Measurements from ENCODE around the gene ZC3HAV1. TPM values are rescaled to one million over a fixed set of nuclear protein-coding genes. Genes with fewer than 3 reads are reported as not detected.
A peak's percentile ranks its signal among the peaks of the same experiment; 100 is the strongest.
"Not testable (repeated sequence)": the region's sequence is repeated elsewhere in the genome, so short reads cannot be mapped to it uniquely, and the experiment has no call there.

ZC3HAV1 gene
- total and polyA plus RNA-seq, 8 donors, result 3.6 to 18.5 (median 10.1) TPM

DNA sequence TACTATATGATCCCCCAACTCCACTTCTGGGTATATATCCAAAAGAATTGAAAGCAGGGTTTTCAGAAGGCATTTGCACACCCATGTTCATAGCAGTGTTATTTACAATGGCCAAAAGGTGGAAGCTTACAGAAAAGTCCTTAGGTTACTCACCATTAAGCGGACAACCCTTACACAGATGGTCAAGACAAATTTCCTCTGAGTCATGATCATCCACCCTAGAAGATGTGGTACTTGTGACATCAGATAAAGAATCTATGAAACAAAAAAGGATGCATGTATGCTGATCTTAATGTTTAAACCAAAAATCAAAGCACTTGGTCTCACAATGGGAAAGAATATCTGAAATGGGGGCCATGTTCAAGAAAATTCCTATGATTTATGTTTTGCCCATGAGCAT, 31.1 kb downstream of the ZC3HAV1 start:
- intact Hi-C loops (cut with DNase I), result loop anchor here in 1 of 3 donors (10.0 kb wide), 1 partner anchor 194 kb away; no protein-coding TSS in a partner anchor
- ATAC-seq (no peak), DNase-seq (no peak), FAIRE-seq (no peak)
- Histone ChIP-seq H3K9me3 (no peaks in the 10 kb centered on the region), H3K27ac (no peak overlapping the region), H3K4me1 (no peaks in the 10 kb centered on the region), H3K4me3 (no peak overlapping the region), H3K27me3 (no peaks in the 10 kb centered on the region), H3K36me3 (peaks cover 0 to 22% (median 8%) of the 10 kb centered on the region in 3 donors)
- 97 to 98% methylated on average over 1 of the region's 1 CpG for WGBS, 2 donors
- TF ChIP-seq CTCF (IDR thresholded peaks at IDR 0.05), result no peak

GRCh38 chr7:139077706-139078105, 31.8 kb downstream of the ZC3HAV1 start:
- H3K9me3 ChIP-seq, H3K27ac ChIP-seq, H3K27me3 ChIP-seq, DNase-seq, H3K4me1 ChIP-seq, H3K4me3 ChIP-seq, FAIRE-seq, ATAC-seq: not testable (repeated sequence)
- WGBS, 2 donors, result 87 to 88% methylated on average over 5 of the region's 5 CpGs
- peaks cover 0 to 20% (median 8%) of the 10 kb centered on the region in 3 donors for H3K36me3 ChIP-seq
- intact Hi-C loops (cut with DNase I), result loop anchor here in 1 of 3 donors (10.0 kb wide), 1 partner anchor 193 kb away; no protein-coding TSS in a partner anchor

DNA sequence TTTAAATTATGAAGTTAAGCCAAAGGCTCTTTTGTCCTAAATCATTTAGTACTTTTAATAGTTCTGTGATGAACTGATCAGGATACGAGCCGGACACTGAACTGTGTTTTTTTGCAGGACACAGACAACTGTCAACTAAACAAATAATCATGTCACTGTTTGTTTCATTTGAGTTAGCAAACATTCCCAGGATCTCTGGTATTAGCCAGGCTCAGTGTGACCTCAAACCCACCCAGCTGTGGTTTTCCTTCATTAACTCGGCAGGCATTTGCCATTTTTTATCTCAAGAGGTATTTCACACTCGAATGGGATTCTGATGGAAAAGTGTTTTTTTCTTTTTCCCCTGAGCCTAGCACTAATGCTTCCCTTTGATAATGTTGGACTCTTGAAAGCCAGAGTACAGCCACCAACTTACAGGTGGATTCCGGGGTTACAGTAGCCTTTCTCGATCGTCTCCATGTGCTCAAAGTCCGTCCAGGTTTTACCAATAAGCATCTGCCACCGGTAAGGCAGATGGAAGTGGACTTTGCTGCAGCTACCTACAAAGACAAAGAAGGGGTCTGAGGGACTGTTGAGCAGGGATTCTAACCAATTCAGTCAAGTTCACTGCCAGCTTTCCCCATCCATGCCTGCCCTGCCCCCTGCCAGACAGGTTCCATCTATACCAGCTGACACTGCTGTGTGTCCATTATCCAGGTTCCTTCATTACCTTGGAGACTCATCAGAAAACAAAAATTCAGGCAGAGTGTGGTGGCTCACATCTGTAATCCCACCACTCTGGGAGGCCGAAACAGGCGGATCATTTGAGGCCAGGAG, 33.4 kb downstream of the ZC3HAV1 start:
- TF ChIP-seq CTCF (IDR thresholded peaks at IDR 0.05), result no peak
- DNase-seq, result no peak
- intact Hi-C loops (cut with DNase I), result loop anchor here in 1 of 3 donors (10.0 kb wide), 1 partner anchor 191 kb away; no protein-coding TSS in a partner anchor
- Histone ChIP-seq H3K4me1 (no peaks in the 10 kb centered on the region), H3K36me3 (peaks cover 0 to 35% (median 8%) of the 10 kb centered on the region in 3 donors), H3K9me3 (no peaks in the 10 kb centered on the region), H3K4me3 (no peak overlapping the region), H3K27ac (no peak overlapping the region), H3K27me3 (no peaks in the 10 kb centered on the region)
- no peak for ATAC-seq
- no peak for FAIRE-seq
- WGBS, 2 donors, result 83 to 85% methylated on average over 11 of the region's 11 CpGs

DNA sequence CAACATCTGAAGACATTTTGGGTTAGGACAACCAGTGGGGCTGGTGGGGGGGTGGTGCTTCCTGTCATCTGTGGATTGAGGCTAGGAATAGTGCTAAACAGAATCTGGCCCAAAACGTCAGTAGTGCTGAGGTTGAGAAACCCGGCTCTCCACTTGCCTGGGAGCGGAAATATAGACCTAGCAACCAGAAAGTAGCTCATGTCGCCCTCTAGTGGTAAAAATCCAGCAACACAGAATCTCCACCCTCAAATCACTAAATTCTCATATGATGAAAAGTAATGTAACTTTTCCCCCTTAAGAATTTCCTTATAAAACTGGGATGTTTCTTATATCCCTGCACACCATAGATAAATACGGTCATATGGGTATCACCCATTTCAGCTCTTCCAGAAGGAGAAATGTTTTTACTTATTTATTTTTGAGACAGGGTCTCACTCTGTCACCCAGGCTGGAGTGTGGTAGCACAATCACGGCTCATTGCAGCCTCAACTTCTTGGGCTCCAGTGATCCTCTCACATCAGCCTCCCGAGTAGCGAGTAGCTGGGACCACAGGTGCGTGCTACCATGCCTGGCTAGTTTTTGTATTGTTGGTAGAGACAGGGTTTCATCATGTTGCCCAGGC, 34.4 kb downstream of the ZC3HAV1 start:
- Histone ChIP-seq H3K27ac (no peak overlapping the region), H3K36me3 (peaks cover 0 to 32% (median 8%) of the 10 kb centered on the region in 3 donors), H3K4me3 (no peak overlapping the region), H3K9me3 (no peaks in the 10 kb centered on the region), H3K4me1 (no peaks in the 10 kb centered on the region), H3K27me3 (no peaks in the 10 kb centered on the region)
- TF ChIP-seq CTCF (IDR thresholded peaks at IDR 0.05), result peak; percentile 78 to 83 (median 79)
- 28 to 30% methylated on average over 9 of the region's 9 CpGs for WGBS, 2 donors
- FAIRE-seq (peak; percentile 26), ATAC-seq (peak; percentile 80 to 98 (median 96)), DNase-seq (peak in 4 of 6 donors; percentile 37 to 68 (median 52))
- intact Hi-C loops (cut with DNase I), result loop anchor here in 1 of 3 donors (10.0 kb wide), 1 partner anchor 190 kb away; no protein-coding TSS in a partner anchor

GRCh38 chr7:139072796-139073195, 36.7 kb downstream of the ZC3HAV1 start:
- no peak for TF ChIP-seq CTCF (IDR thresholded peaks at IDR 0.05)
- no peaks in the 10 kb centered on the region for H3K27me3 ChIP-seq
- DNase-seq (no peak), FAIRE-seq (no peak), ATAC-seq (peak in 1 of 4 donors; percentile 12)
- intact Hi-C loops (cut with DNase I), result loop anchor here in 1 of 3 donors (10.0 kb wide), 1 partner anchor 188 kb away; no protein-coding TSS in a partner anchor
- H3K4me1 ChIP-seq, result no peaks in the 10 kb centered on the region
- H3K36me3 ChIP-seq, result peaks cover 0 to 23% (median 0%) of the 10 kb centered on the region in 3 donors
- H3K4me3 ChIP-seq, result no peak overlapping the region
- H3K27ac ChIP-seq, result no peak overlapping the region
- WGBS, 2 donors, result 86 to 96% methylated on average over 8 of the region's 8 CpGs
- no peaks in the 10 kb centered on the region for H3K9me3 ChIP-seq
